B cell (primary cell): ENCODE results near the gene USP34. TPM values are rescaled to one million over a fixed set of nuclear protein-coding genes. Genes with fewer than 3 reads are reported as not detected.

Experiments
- ATAC-seq: fragments of 200-7000 bp; cut with Tn5 transposase; one replicate; pipeline ENCODE4 v1.10.0; 2021; ENCODE audit warnings: low read depth, mild to moderate bottlenecking, moderate number of reproducible peaks, moderate library complexity
- CTCF ChIA-PET: fragments of 350-600 bp; sonication (Branson Sonifier 250); formaldehyde crosslinking; loops from one replicate; lab custom pipeline; 2021; ENCODE audit warnings: antibody characterized with exemption, inconsistent platforms; lab: Charles Lee
- POLR2A ChIA-PET: fragments of 350-600 bp; sonication (Branson Sonifier 250); formaldehyde crosslinking; loops from one replicate; lab custom pipeline; 2021; ENCODE audit warnings: antibody characterized with exemption; lab: Charles Lee
- DNase-seq: peaks from one replicate; pipeline ENCODE4 v3.0.0; 2013
- H2AFZ ChIP-seq: 2 replicates; pipeline ENCODE4 v1.6.1; 2012; ENCODE audit warnings: mild to moderate bottlenecking, low read depth, low read length; ENCODE audit not compliant: insufficient read depth, poor library complexity, severe bottlenecking
- H3K27ac ChIP-seq, 2 donors: 1 replicate in 1 of 2; 2 replicates in 1 of 2; pipeline ENCODE4 v1.5.1; 2012 to 2013; ENCODE audit warnings: low read length in 2 of 2, mild to moderate bottlenecking in 2 of 2, moderate library complexity in 1 of 2
- H3K27me3 ChIP-seq, 4 experiments: fragments of 200-600 bp in 1 of 4; sonication (generic) in 1 of 4; replicated peaks in 1 of 4; 1 replicate in 2 of 4; 2 replicates in 2 of 4; pipeline versions ENCODE4 v1.6.1 to v1.7.0; 2013 to 2016; ENCODE audit warnings: low read length in 3 of 4, mild to moderate bottlenecking in 2 of 4, mixed read lengths in 1 of 4, moderate library complexity in 1 of 4; ENCODE audit not compliant: insufficient read depth in 4 of 4, control insufficient read depth in 3 of 4; ENCODE audit errors: control extremely low read depth in 1 of 4
- H3K36me3 ChIP-seq, 2 experiments: replicated peaks in 1 of 2; 1 replicate in 1 of 2; 2 replicates in 1 of 2; pipeline versions ENCODE4 v1.6.1 to v1.7.1; 2013; ENCODE audit warnings: low read length in 1 of 2; ENCODE audit not compliant: insufficient read depth in 2 of 2, control insufficient read depth in 1 of 2; ENCODE audit errors: control extremely low read depth in 1 of 2, extremely low read depth in 1 of 2
- H3K4me1 ChIP-seq, 2 donors: fragments of 200-600 bp in 1 of 2; sonication (generic) in 1 of 2; 1 replicate in 1 of 2; 2 replicates in 1 of 2; pipeline versions ENCODE4 v1.5.1 to v1.6.1; 2013 to 2017; ENCODE audit warnings: low read length in 2 of 2; ENCODE audit not compliant: control insufficient read depth in 2 of 2, insufficient read depth in 2 of 2
- H3K4me2 ChIP-seq: replicated peaks from 2 replicates; pipeline ENCODE3; 2012; ENCODE audit warnings: mild to moderate bottlenecking, low read depth, low read length; ENCODE audit not compliant: poor library complexity, severe bottlenecking
- H3K4me3 ChIP-seq, 5 experiments: fragments of 200-600 bp in 1 of 5; sonication (generic) in 1 of 5; 1 replicate in 3 of 5; 2 replicates in 2 of 5; pipeline versions ENCODE4 v1.5.1 to v1.7.0; 2011 to 2016; ENCODE audit warnings: low read length in 4 of 5, mild to moderate bottlenecking in 4 of 5, low read depth in 2 of 5, control low read depth in 1 of 5, moderate library complexity in 1 of 5; ENCODE audit not compliant: insufficient read depth in 1 of 5; ENCODE audit errors: control extremely low read depth in 1 of 5, extremely low read depth in 1 of 5
- H3K79me2 ChIP-seq: fragments of 200-600 bp; sonication (generic); one replicate; pipeline ENCODE4 v1.6.0; 2016; ENCODE audit warnings: low read length; ENCODE audit not compliant: control insufficient read depth, insufficient read depth
- H3K9ac ChIP-seq: fragments of 200-600 bp; sonication (generic); 2 replicates; pipeline ENCODE4 v1.6.1; 2017; ENCODE audit warnings: mild to moderate bottlenecking, low read length, moderate library complexity
- H3K9me3 ChIP-seq, 3 donors: one replicate each; pipeline versions ENCODE4 v1.6.1 to v1.7.1; 2013; ENCODE audit warnings: low read length in 2 of 3; ENCODE audit not compliant: control insufficient read depth in 2 of 3, insufficient read depth in 1 of 3; ENCODE audit errors: control extremely low read depth in 1 of 3
- H4K20me1 ChIP-seq: 2 replicates; pipeline ENCODE4 v1.6.0; 2012; ENCODE audit warnings: mild to moderate bottlenecking, low read length; ENCODE audit not compliant: insufficient read depth, control insufficient read depth, poor library complexity, severe bottlenecking
- H3K27ac Mint-ChIP-seq: one replicate; pipeline ENCODE4 v1.8.0; 2021; ENCODE audit warnings: mixed read lengths
- H3K27me3 Mint-ChIP-seq: one replicate; pipeline ENCODE4 v1.8.0; 2021; ENCODE audit warnings: mixed read lengths
- H3K4me1 Mint-ChIP-seq: one replicate; pipeline ENCODE4 v1.8.0; 2021; ENCODE audit warnings: mixed read lengths
- H3K4me3 Mint-ChIP-seq: one replicate; pipeline ENCODE4 v1.8.0; 2021; ENCODE audit warnings: mixed read lengths
- H3K9me3 Mint-ChIP-seq: one replicate; pipeline ENCODE4 v1.8.0; 2022; ENCODE audit warnings: mixed read lengths; ENCODE audit not compliant: insufficient read depth
- EZH2 ChIP-seq: IDR thresholded peaks from 2 replicates; pipeline ENCODE4 v1.6.1; 2012; ENCODE audit warnings: borderline replicate concordance, low read depth, mild to moderate bottlenecking, moderate library complexity, low read length; ENCODE audit not compliant: insufficient read depth, poor library complexity, severe bottlenecking
- WGBS: methylation state at CpG from one replicate; pipeline ENCODE4 v1.1.5; 2013; ENCODE audit warnings: missing lambda C conversion rate; ENCODE audit not compliant: insufficient coverage; 5-methylcytosine and 5-hydroxymethylcytosine counted together
- intact Hi-C: fragments of 100-400 bp; cut with micrococcal nuclease; formaldehyde crosslinking; loops from one replicate; pipeline ENCODE4 v1.10.0; 2022
- polyA plus RNA-seq: library from polyadenylated mRNA; depleted of rRNA; stranded (reverse); fragments of >200 nt; gene quantifications from 2 replicates; pipeline ENCODE4 v1.2.3, GENCODE V29; 2012
- total RNA-seq, 2 donors: library from RNA; stranded (reverse); fragments of 120-200 nt in 1 of 2; gene quantifications; 1 replicate in 1 of 2; 2 replicates in 1 of 2; pipeline versions ENCODE4 v1.2.3 to v1.2.4, GENCODE V29; 2013 to 2022
- TF ChIP-seq, protein P1 (sequence below): fragments of 200-600 bp; IDR thresholded peaks from one replicate; pipeline ENCODE4 v1.8.0; 2022; ENCODE audit warnings: antibody characterized with exemption, mild to moderate bottlenecking

The USP34 gene
- total and polyA plus RNA-seq, 2 donors (not counting 1 experiment from before 2014, with no cell fraction given), result 70.3 to 311 TPM

DNA sequence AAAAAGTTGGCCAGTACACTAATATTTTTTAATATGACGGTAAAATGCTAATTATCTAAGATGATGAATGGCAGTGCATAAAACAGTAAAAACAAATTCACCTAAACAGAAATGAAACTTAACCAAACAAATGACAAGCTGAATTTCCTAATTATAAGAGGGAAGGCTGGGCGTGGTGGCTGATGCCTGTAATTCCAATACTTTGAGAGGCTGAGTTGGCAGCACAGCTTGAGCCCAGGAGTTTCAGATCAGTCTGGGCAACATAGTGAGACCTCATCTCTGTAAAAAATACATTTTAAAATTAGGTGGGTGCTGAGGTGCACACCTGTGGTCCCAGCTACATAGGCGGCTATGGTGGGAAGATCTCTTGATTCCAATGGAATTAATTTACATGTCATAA lies 120.1 kb downstream of the USP34 start:
- Histone ChIP-seq H3K4me3 (no peak overlapping the region), H4K20me1 (no peaks in the 10 kb centered on the region), H3K27ac (no peak overlapping the region), H3K4me1 (no peaks in the 10 kb centered on the region), H2AFZ (no peak overlapping the region), H3K27me3 (no peaks in the 10 kb centered on the region), H3K79me2 (peaks cover 33% of the 10 kb centered on the region), H3K4me2 (no peak overlapping the region), H3K36me3 (peaks cover 12 to 48% of the 10 kb centered on the region in 2 experiments), H3K9ac (no peak overlapping the region), H3K9me3 (peaks cover 5 to 7% (median 7%) of the 10 kb centered on the region in 3 donors)
- DNase-seq (no peak), ATAC-seq (no peak)
- Mint-ChIP-seq H3K9me3 (no peaks in the 10 kb centered on the region), H3K4me1 (peaks cover 2% of the 10 kb centered on the region), H3K4me3 (no peak overlapping the region), H3K27me3 (no peaks in the 10 kb centered on the region), H3K27ac (no peak overlapping the region)
- intact Hi-C loops, result no loop called here
- no CpG with 5 or more reads among the region's 3 CpGs for WGBS
- ChIA-PET CTCF (no interaction called here), POLR2A (no interaction called here)
- TF ChIP-seq, protein P1, sequence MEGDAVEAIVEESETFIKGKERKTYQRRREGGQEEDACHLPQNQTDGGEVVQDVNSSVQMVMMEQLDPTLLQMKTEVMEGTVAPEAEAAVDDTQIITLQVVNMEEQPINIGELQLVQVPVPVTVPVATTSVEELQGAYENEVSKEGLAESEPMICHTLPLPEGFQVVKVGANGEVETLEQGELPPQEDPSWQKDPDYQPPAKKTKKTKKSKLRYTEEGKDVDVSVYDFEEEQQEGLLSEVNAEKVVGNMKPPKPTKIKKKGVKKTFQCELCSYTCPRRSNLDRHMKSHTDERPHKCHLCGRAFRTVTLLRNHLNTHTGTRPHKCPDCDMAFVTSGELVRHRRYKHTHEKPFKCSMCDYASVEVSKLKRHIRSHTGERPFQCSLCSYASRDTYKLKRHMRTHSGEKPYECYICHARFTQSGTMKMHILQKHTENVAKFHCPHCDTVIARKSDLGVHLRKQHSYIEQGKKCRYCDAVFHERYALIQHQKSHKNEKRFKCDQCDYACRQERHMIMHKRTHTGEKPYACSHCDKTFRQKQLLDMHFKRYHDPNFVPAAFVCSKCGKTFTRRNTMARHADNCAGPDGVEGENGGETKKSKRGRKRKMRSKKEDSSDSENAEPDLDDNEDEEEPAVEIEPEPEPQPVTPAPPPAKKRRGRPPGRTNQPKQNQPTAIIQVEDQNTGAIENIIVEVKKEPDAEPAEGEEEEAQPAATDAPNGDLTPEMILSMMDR, result no peak
- TF ChIP-seq EZH2, result no peak

DNA sequence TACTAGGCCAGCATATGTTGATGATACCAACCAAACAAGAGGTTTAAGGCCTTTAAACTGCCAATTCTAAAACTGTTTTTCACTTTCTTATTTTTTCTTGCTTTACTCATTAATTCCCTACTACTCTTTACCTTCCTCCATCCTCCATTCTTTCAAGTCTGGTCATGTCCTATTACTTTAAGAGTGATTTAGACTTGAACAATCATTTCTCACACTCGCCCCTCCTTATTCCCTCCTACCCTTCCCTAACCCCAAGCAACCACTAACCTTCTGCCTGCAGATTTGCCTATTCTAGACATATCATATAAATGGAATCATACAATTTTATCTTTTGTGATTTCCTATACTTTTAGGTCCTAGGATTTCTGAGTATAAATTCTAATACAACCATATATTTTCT lies 127.7 kb downstream of the USP34 start:
- H4K20me1 ChIP-seq, result no peaks in the 10 kb centered on the region
- Mint-ChIP-seq H3K4me3 (no peak overlapping the region), H3K27ac (no peak overlapping the region), H3K27me3 (no peaks in the 10 kb centered on the region), H3K4me1 (no peaks in the 10 kb centered on the region), H3K9me3 (no peaks in the 10 kb centered on the region)
- TF ChIP-seq, protein P1, result no peak
- TF ChIP-seq EZH2, result no peak
- no peak overlapping the region for H3K4me3 ChIP-seq
- H3K9me3 ChIP-seq, result no peaks in the 10 kb centered on the region
- no peak overlapping the region for H3K27ac ChIP-seq
- no peak for ATAC-seq
- H3K79me2 ChIP-seq, result peaks cover 13% of the 10 kb centered on the region
- no peak for DNase-seq
- ChIA-PET CTCF (no interaction called here), POLR2A (no interaction called here)
- no peak overlapping the region for H2AFZ ChIP-seq
- no peak overlapping the region for H3K9ac ChIP-seq
- H3K4me1 ChIP-seq, result no peaks in the 10 kb centered on the region
- intact Hi-C loops, result no loop called here
- no peaks in the 10 kb centered on the region for H3K27me3 ChIP-seq
- no CpG with 5 or more reads among the region's 1 CpG for WGBS
- peaks cover 16 to 59% of the 10 kb centered on the region in 2 experiments for H3K36me3 ChIP-seq
- H3K4me2 ChIP-seq, result no peak overlapping the region
